Kidney tubule cell (primary cell): ENCODE data around the gene WSCD1.

Experiments used
- DNase-seq: peaks from one replicate; pipeline ENCODE4 v3.0.0-alpha.2; 2018; ENCODE audit warnings: low spot score

The WSCD1 gene

DNA sequence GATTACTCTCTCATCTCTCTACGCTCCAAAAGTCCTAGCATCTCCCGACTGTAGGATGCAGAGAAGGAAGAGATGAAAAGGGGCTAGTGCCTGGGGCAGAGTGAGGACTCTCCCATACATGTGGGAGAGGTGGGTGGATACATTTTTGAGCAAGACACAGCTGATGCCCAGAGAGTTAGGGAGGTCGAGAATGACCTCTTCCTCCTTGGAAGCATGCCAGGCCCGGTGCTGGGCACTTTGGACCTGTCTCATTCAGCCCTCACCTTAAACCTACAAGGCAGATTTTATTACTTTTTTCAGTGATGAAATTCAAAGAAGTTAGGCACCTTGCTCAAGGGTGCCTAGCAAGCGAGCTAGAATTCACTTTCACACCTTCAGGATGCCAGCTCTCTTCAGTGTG lies 38.2 kb downstream of the WSCD1 start:
- DNase-seq = no peak

DNA sequence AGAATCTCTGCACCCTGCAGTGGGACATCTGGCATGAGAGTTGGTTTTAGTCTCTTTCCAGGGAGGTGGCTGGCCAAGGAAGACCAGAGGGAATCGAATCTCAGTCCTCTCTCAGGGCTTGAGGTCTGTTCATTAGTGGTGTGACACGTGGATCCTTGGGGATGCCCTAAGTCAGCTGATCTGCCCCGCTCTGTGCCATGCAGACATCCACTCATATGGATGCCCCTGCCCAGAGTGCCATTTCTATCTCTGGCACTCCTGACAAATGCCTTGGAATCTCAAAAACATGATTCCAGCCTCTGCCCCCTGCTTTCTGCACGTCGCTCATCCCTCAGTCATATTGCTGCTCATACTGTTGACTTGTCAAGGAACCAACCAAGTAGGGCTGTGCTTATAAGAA lies 38.8 kb downstream of the WSCD1 start:
- no peak for DNase-seq

DNA sequence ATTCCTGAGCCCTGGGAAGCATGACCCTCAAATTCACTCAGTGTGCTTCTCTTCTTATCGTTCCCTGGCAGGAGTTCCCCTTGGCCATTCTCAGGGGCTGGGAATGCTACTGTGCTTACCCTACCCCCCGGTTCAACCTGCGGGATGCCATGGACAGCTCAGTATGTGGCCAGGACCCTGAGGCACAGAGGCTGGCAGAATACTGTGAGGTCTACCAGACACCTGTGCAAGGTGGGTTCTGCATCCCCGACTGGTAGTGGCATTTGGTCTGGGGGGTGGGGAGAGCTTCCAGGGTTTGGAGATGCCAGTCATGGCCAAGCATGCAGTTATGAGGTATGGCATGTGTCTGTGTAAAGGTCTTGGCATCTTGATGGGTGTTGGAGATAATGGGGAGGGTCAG lies 39.4 kb downstream of the WSCD1 start:
- DNase-seq = no peak

DNA sequence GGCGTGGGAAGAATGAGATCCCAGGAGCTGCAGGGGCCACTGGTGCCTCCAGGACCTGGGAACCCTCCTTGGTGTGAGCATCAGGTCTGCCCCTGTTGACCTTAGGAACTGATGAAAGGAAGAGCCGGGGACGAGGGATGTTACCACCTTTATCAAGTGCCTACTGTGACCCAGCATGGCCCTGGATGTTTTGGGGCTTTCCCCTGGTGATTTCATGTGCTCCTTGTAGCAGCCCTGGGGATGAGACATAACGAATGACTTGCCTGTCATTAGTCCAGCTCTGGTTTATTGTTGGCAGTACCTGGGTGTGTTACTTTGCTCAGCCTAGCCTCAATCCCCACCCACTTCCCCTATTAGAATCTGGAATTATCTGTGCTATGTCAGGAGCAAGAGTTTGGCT lies 39.9 kb downstream of the WSCD1 start:
- peak; percentile 32 for DNase-seq

DNA sequence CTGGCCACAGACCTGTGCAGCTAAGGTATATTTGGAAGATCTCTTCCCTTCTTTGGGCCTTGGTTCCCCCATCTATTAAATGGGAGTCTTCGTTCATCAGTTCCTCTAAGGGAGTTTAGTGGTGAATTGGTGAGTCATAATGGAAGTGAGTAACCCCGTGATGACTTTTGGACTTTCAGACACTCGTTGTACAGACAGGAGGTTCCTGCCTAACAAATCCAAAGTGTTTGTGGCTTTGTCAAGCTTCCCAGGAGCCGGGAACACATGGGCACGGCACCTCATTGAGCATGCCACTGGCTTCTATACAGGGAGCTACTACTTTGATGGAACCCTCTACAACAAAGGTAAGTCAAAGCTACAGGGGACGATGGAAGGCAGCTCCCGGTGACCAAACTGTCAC lies 40.4 kb downstream of the WSCD1 start:
- peak; percentile 69 for DNase-seq

DNA sequence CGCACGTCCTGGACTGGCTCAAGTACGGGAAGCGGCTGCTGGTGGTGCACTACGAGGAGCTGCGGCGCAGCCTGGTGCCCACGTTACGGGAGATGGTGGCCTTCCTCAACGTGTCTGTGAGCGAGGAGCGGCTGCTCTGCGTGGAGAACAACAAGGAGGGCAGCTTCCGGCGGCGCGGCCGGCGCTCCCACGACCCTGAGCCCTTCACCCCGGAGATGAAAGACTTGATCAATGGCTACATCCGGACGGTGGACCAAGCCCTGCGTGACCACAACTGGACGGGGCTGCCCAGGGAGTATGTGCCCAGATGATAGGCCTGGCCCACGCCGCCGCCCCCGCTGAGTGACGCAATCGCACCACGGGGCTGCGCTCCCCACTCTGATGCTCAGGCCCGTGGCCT lies 50.2 kb downstream of the WSCD1 start:
- DNase-seq = no peak

DNA sequence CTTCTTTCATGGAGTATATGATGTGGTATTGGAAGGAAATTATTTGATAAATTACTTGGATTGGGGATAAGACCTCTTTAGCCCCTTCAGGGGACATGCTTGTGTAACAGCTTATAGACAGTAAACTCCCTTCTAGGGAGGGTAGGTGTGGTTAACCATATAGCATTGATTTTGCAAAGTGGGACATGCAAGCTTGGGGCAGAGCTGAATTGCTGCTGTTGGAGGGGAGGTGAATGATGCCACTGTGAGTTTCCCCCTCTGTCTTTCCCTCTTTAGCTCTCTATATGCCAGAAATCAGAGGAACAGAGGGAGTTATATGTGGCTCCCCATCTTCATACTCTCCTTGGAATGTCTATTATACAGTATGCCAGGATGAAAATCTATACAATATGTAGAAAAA lies 54.7 kb downstream of the WSCD1 start:
- DNase-seq = no peak

DNA sequence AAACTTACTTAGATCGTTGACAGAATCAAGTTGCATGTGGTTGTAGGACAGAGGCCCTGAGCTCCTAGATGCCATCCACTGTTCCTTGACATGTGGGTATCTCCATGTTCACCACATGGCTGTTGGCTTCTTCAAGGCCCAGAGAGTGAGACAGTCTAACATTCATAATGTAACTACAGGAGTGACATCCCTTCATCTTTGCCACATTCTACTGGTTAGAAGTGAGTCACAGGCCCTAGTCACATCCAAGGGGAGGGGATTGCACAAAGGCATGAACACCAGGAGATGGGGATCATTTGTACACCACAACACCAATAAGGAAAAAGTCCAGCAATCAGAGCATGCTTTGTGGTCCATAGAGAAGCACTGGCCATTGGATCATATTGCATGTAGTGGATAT lies 56.6 kb downstream of the WSCD1 start:
- DNase-seq = peak; percentile 23

DNA sequence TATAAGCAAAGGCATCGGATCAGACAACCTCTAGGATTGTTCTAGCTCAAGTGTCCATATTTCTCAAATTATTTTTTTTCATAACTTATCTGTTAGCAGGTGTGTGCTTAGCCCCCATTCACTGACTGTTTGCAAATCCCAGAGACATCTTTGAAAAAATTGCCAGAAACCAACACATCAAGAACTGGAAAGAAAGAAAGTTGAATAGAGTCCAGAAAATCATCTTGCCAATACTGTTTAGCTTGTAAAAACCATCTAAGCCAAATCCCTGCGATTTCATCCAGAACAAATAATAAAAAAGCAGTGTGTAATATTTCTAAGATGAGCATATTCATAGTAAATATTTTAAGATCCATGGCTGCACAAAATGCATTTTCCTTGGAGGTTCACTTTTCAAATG lies 64.5 kb downstream of the WSCD1 start:
- no peak for DNase-seq

DNA sequence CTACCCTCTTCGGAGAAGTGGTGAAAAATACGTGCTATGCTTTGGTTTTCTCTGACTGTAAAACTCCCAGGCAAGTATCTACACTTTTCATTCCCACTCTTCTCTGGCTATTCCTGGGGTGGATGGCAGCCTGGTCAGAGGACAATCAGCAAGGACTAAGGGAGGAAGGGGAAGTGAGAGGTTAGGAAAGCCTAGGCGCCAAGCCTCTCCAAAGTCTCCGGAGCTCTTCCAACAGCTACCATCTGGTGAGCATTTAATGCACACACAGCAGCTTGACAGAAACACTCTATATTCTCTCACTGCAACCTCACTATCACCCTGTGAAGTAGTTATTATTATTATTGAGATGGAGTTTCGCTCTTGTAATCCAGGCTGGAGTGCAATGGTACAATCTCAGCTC lies 65.1 kb downstream of the WSCD1 start:
- no peak for DNase-seq

DNA sequence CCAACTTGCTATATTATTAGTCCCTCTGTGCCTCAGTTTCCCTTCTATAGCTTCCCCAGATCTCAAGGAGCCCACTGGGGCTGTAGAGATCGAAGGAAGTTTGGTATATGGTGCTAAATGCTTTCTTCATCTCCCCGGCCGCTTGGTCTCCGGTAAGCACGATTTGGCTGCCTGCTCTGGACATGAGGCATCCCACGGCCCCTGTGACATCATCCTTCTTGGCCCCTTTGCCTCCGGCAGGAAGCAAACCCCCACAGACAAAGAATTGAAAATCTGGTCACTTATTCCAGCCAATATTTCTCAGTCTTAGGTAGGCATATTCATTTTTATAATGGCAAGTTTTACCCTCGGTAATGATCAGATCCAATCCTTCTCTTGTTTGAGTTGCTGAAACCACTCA lies 65.8 kb downstream of the WSCD1 start:
- no peak for DNase-seq

DNA sequence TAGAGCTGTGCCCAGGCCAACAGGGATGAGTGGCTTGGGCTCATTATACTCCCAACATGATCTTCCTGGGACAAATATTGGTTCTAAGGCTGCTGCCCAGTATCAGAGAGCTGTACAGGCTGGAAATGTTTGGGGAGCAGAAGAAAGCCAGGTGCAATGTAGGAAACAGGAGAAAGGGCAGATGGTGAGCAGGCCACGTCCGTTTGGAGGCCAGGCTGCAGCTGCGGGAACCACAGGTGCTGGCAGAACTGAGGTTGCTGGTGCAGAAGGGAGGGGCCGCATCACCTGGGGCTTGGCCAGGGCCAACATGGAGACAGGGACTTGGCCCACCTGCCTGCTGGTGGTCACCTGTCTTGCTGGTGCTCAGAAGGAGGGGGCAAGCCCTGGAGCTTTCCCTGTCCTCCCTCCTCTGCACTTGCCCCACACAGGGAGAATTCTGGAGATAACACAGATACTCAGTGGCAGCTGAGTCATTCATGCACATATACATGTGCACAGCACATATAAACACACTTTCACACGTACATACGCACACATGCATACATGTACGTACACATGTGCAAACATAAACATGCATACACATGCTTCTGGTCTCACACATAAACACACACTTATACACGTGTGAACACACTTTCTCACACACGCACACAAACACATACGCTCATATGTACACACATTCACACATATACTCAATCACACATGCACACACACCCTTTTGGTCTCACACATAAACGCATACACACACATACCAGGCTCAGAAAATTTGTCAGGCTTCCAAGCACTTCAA lies 67.7 kb downstream of the WSCD1 start:
- no peak for DNase-seq

DNA sequence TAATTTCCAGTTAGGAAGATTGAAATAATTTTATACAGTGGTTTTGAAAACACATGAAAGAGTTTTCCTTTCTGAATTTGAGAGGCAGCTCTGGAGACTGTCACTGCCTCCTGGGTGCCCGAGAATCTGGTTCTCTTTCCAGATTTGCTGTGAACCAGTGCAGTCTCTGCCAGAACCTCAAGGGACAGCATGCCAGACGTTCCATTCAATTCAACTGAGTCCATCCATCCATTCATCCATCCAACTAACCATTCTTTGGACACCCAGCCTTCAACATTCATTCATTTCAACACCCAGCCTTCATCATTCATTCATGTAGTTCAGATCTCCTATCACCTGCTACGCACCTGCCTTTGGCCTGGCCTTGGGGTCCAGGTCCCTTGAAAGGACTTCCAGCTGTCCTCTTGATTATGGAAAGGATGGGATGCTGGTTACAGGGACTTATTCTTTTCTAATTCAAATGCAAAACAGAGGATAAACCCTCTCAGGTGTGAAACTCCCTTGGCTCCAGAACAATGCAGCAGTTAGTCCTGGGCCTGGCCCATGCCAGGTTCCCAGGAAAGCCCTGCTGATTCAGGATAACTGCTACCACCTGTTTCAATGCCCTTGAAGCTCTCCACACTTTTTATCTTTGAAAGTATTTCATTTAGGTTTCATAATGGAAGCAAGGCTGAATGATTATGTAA lies 68.7 kb downstream of the WSCD1 start:
- no peak for DNase-seq

DNA sequence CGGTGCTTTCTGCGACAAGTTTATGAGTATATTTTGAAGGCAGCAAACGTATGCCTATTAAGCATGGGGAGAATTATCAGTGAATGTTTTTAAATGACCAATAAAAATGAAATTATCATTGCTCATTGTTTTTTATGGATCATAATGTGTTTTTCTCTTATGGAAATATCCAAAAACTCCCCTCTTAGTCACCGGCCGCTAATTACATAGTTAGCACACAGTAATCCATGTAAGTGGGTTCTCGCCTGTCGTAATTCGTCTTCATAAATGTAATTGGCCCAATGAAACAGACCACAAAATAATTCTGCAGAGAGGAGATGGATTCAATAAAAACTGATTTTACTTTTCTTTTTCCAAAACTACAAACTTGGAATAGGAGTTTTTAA lies 69.3 kb downstream of the WSCD1 start:
- DNase-seq = no peak

DNA sequence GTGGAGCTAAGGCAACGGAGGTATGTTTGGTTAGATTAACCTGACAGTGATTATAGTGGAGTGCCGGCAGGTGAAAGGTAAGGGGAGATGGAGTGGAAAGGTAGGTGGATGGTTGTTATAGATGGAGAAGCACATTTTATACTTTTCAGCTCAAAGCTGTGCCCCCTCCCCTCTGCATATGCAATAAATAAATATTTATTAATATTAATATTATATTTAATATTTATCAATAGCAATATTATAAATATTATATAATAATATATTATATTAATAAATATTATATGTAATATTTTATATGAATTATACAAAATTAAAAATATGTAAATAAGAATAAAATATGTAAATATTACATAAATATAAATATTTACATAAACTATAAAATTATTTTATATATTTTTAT lies 70.0 kb downstream of the WSCD1 start:
- DNase-seq = no peak

DNA sequence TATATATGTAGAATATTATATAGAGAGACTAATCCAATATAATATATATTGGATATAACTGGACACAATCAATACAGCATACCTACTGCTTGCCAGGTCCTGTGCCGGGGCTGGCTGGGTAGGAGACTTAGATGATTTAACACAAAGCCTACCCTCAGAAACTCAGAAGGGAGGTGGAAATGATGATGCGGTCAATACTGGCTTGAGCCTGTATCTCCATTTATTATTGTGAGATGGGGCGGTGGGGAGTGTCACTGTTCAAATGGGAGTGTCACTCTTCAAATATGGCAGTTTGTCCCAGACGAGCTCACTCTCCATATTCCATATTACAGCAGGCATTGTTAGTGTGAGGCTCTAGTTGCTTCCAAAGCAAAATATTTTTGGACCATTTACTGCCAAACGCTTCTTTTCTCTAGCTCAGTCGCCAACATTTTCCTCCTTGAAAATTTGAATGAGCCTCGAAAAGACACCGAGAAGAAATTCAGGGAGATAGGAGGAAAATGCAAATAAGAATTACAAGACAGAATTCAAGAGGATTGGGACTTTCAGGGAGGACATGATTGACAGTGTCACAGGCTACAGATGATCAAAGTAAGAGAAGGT lies 70.7 kb downstream of the WSCD1 start:
- no peak for DNase-seq

DNA sequence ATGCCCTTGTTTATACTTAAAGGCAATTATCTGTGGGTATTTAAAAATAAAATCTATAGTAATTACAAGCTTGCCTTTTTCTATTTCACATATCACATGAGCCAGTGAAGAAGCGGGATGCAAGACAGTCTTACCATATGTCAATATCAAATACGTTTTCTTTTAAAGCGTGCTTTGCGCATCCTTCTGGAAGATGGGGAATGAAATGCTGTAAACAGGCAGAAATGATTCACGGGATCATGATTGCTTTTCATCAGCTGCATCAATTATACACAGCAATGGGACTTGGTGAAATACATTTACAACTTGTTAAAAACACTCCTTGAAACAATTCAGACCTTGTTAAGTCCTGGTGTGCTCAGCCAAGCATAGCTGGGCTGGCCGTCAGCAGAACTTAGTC lies 72.5 kb downstream of the WSCD1 start:
- DNase-seq = no peak

DNA sequence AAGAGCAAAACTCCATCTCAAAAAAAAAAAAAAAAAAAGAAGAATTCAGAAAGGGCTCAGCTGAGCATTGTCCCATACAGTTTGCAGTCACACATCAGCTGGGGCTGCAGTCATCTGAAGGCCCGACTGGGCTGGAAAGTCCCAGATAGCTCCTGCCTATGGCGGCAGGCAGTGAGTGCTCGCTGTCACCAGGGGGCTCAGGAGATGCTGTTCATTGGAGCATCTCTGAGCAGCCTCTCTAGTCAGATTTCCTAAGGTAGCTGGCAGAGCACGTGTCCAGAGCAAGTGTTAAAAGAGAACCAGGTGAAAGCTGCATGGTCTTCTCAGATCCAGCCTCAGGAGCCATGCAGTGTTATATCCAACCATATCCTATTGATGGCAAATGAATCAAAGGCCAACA lies 75.8 kb downstream of the WSCD1 start:
- DNase-seq = no peak

DNA sequence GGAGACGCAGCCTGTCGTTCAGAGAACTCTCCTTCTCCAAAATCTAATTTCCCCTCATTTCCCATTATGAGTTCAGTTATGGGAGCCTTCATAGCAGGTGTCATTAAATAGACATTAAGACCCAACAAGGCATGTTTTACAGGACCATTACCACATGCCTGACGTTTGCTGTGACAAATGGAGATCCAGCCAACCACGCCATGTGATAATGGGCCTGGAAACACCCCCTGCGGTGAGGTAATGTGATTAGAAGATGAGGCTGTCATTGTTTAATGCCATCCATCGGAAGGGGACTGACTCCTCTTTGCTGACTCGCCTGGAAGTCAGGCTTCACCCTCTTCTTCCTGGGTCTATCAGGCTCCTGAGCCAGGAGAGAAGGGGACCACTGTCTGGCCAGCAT lies 76.9 kb downstream of the WSCD1 start:
- no peak for DNase-seq

DNA sequence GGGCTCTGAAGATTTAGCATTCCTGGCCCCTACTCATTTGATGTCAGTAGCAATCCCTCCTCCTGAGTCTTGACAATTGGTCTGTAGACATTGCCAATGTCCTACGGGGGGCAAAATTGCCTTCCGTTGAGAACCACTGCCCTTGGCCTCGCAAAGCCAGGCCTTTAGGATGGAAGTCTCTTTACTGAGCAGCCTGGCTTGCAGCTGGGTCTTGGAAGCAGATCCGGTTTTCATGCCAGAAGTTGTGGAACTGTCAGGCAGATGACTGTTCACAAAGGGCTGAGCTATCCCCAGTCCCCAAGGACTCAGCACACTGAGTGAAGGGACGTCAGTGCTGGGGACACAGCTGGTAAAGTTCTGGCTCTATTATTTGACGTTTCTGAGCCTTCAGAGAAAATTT lies 83.2 kb downstream of the WSCD1 start:
- no peak for DNase-seq

DNA sequence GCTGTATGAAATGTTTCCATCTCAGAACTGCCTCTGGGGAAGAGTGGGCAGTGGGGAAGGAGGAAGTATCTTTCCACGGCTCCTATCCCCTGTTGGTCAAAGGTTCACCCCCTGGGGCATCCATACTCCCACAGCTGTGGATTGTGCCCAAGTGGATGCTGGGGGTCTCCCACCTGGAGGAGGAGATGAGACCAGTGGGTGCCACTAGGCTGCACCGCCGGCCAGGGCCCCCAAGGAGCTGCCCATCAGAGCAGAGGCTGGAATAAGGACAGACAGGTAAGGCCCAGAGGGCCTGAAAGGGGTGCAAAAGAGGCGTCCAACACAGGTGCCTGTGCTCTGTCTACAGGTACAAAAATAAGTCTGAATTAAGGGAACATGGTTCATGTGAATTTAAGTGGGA lies 87.5 kb downstream of the WSCD1 start:
- DNase-seq = no peak

DNA sequence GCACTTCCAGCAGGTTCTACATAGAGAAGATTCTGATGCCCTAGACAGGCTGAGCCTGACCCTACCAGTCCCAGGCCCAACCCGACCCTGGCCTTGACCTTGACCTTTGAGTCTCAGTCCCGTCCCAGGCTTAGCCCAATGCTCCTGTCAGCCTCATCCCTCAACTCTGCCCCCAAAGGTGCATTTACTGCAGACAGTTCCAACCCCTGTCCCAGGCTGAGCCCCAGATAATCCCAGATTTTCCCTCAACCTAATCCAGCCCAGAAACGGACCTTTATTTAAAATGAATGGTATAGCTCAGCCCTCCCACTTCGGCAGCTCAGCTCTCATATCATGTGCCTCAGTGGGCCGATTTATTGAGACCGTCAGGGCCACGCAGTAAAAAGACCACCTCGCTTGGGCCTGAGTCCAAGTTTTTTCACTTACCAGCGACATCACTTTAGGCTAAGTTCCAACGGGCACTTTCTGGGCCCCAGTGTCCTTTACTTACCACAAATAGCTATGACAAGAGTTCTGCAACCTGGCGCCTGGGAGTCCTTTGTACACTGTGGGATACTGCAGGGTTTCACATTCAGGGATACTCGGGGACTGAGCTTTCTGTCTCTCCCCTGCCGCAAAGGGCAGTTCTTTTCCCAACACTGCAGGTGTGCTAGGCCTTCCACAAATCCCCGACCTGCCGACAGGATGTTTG lies 89.5 kb downstream of the WSCD1 start:
- DNase-seq = no peak

DNA sequence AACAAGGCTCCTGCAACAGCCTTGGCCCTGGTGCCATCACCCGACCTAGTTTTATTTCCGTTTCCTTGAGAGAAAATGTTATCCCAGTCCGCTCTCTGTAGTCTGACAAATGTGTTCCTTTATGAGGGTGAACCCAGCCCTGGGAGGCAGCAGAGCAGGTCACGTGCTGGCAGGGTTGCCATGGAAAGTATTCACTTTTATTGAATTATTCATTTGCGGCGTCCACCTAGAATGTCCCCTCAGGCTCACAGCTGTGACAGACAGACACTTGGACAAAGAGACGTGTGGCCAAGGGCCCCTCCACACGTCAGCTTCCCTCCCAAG lies 90.0 kb downstream of the WSCD1 start:
- DNase-seq = no peak
